ENCODE measurements around the gene TSPY8. TPM values are rescaled to one million over a fixed set of nuclear protein-coding genes. Genes with fewer than 3 reads are reported as not detected.
"Not testable (repeated sequence)": the region's sequence is repeated elsewhere in the genome, so short reads cannot be mapped to it uniquely, and the experiment has no call there.

TSPY8 gene
- not detected for polyA plus RNA-seq (2013)

DNA sequence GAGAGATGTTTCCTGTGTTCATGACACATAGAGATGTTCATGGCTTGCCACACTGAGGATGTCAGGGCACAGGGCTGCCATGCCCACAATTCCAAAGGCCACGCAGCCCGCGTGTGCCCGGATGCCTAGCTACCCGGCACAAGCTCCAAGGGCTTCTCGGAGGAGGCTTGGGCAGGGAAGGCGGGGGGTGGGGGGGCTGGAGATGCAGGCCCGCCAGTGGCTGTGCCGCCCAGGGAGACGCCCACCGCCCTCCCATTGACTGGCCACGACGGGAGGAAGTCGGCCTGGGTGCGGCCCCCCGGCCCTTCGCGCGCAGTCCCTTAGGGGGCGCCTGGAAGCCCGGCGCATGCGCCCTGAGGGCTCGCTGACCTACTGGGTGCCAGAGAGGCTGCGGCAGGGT, at the start of gene TSPY8:
Gene TSPY8, plus strand, starts transcription at position 301 of the 400 bp plus-strand sequence. Its CDS starts 46 bp downstream, at position 347.
- POLR2A ChIA-PET; H3K27ac ChIP-seq (ENCODE audit: insufficient read depth in 1 of 2, low read depth in 1 of 2, low read length in 2 of 2, poor library complexity in 1 of 2, severe bottlenecking in 2 of 2); CTCF ChIA-PET; H3K36me3 ChIP-seq (ENCODE audit: control insufficient read depth in 4 of 4, insufficient read depth in 4 of 4, low read length in 3 of 4); H3K4me1 ChIP-seq (ENCODE audit: control extremely low read depth in 1 of 4, control insufficient read depth in 4 of 4, insufficient read depth in 4 of 4, low read length in 3 of 4); H3K4me3 ChIP-seq (ENCODE audit: control insufficient read depth in 1 of 7, extremely low read depth in 1 of 7, insufficient read depth in 4 of 7, low read depth in 2 of 7, low read length in 6 of 7); H3K9me3 ChIP-seq (ENCODE audit: control extremely low read depth in 1 of 5, control insufficient read depth in 4 of 5, insufficient read depth in 2 of 5, low read depth in 1 of 5, low read length in 4 of 5); H3K27me3 ChIP-seq (replicated peaks in 2 of 5; ENCODE audit: control insufficient read depth in 4 of 5, insufficient read depth in 5 of 5, low read length in 4 of 5); DNase-seq: not testable (repeated sequence)
- no CpG with 5 or more reads among the region's 25 CpGs for WGBS (ENCODE audit: insufficient coverage)

DNA sequence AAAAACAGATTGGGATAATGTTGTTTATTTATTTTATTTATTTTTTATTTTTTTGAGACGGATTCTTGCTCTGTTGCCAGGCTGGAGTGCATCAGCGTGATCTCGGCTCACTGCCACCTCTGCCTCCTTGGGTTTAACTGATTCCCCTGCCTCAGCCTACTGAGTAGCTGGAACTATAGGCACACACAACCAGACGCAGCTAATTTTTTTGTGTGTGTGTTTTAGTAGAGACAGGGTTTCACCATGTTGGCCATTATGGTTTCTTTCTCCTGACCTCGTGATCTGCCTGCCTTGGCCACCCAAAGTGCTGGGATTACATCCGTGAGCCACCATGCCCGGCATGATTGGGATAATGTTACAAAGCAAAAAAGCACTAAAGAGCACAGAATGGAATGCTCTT, 36.6 kb upstream of the TSPY8 start:
- no peaks in the 10 kb centered on the region for H3K9me3 ChIP-seq (ENCODE audit: control extremely low read depth in 1 of 5, control insufficient read depth in 4 of 5, insufficient read depth in 2 of 5, low read depth in 1 of 5, low read length in 4 of 5)
- no peaks in the 10 kb centered on the region for H3K4me1 ChIP-seq (ENCODE audit: control extremely low read depth in 1 of 4, control insufficient read depth in 4 of 4, insufficient read depth in 4 of 4, low read length in 3 of 4)
- POLR2A ChIA-PET, result no interaction called here
- no CpG with 5 or more reads among the region's 7 CpGs for WGBS (ENCODE audit: insufficient coverage)
- no peaks in the 10 kb centered on the region for H3K36me3 ChIP-seq (ENCODE audit: control insufficient read depth in 4 of 4, insufficient read depth in 4 of 4, low read length in 3 of 4)
- no peak for DNase-seq
- no peak overlapping the region for H3K4me3 ChIP-seq (ENCODE audit: control insufficient read depth in 1 of 7, extremely low read depth in 1 of 7, insufficient read depth in 4 of 7, low read depth in 2 of 7, low read length in 6 of 7)
- CTCF ChIA-PET, result no interaction called here
- no peak overlapping the region for H3K27ac ChIP-seq (ENCODE audit: insufficient read depth in 1 of 2, low read depth in 1 of 2, low read length in 2 of 2, poor library complexity in 1 of 2, severe bottlenecking in 2 of 2)
- no peaks in the 10 kb centered on the region for H3K27me3 ChIP-seq (replicated peaks in 2 of 5; ENCODE audit: control insufficient read depth in 4 of 5, insufficient read depth in 5 of 5, low read length in 4 of 5)

GRCh38 chrY:9337164-9337563, 20.4 kb upstream of the TSPY8 start, which contains the start of gene TSPY4:
TSS of gene TSPY4 (plus strand) at chrY:9337464. CDS start at chrY:9337510, 46 bp downstream.
- H3K27me3 ChIP-seq (replicated peaks in 2 of 5; ENCODE audit: control insufficient read depth in 4 of 5, insufficient read depth in 5 of 5, low read length in 4 of 5); H3K36me3 ChIP-seq (ENCODE audit: control insufficient read depth in 4 of 4, insufficient read depth in 4 of 4, low read length in 3 of 4); H3K27ac ChIP-seq (ENCODE audit: insufficient read depth in 1 of 2, low read depth in 1 of 2, low read length in 2 of 2, poor library complexity in 1 of 2, severe bottlenecking in 2 of 2); CTCF ChIA-PET; H3K9me3 ChIP-seq (ENCODE audit: control extremely low read depth in 1 of 5, control insufficient read depth in 4 of 5, insufficient read depth in 2 of 5, low read depth in 1 of 5, low read length in 4 of 5); POLR2A ChIA-PET; H3K4me3 ChIP-seq (ENCODE audit: control insufficient read depth in 1 of 7, extremely low read depth in 1 of 7, insufficient read depth in 4 of 7, low read depth in 2 of 7, low read length in 6 of 7); DNase-seq; H3K4me1 ChIP-seq (ENCODE audit: control extremely low read depth in 1 of 4, control insufficient read depth in 4 of 4, insufficient read depth in 4 of 4, low read length in 3 of 4): not testable (repeated sequence)
- no CpG with 5 or more reads among the region's 26 CpGs for WGBS (ENCODE audit: insufficient coverage)

DNA sequence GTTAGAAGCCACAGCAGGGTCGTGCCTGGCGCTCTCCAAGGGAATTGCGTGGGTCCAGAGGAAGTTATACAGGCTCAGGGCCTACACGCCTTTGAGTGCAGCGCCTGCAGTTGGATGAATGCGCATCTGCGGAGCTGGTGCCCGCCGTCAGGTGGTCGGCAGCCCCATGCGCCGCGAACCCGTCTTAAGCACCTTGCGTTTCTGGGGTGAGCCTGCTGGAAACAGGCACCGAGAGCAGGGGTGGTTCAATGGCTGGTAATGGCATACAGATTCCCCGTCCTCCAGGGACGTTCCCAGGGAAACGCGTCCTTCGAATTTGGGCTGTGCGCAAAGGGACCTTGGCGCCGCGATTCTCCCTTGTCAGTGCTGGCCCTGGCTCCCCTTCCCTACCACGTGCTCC, 38.9 kb downstream of the TSPY8 start:
- CTCF ChIA-PET, result not testable (repeated sequence)
- no CpG with 5 or more reads among the region's 26 CpGs for WGBS (ENCODE audit: insufficient coverage)

GRCh38 chrY:9398121-9398520, 40.5 kb downstream of the TSPY8 start, which contains the start of gene TSPY3:
TSS of gene TSPY3 (plus strand) at chrY:9398421. CDS start at chrY:9398467, 46 bp downstream.
- H3K4me1 ChIP-seq (ENCODE audit: control extremely low read depth in 1 of 4, control insufficient read depth in 4 of 4, insufficient read depth in 4 of 4, low read length in 3 of 4); POLR2A ChIA-PET; H3K27ac ChIP-seq (ENCODE audit: insufficient read depth in 1 of 2, low read depth in 1 of 2, low read length in 2 of 2, poor library complexity in 1 of 2, severe bottlenecking in 2 of 2); H3K27me3 ChIP-seq (replicated peaks in 2 of 5; ENCODE audit: control insufficient read depth in 4 of 5, insufficient read depth in 5 of 5, low read length in 4 of 5); DNase-seq; CTCF ChIA-PET; H3K4me3 ChIP-seq (ENCODE audit: control insufficient read depth in 1 of 7, extremely low read depth in 1 of 7, insufficient read depth in 4 of 7, low read depth in 2 of 7, low read length in 6 of 7); H3K36me3 ChIP-seq (ENCODE audit: control insufficient read depth in 4 of 4, insufficient read depth in 4 of 4, low read length in 3 of 4); H3K9me3 ChIP-seq (ENCODE audit: control extremely low read depth in 1 of 5, control insufficient read depth in 4 of 5, insufficient read depth in 2 of 5, low read depth in 1 of 5, low read length in 4 of 5): not testable (repeated sequence)
- no CpG with 5 or more reads among the region's 26 CpGs for WGBS (ENCODE audit: insufficient coverage)

More for the DNA sequence above, 38.9 kb downstream of the TSPY8 start:
- H3K4me3 ChIP-seq (ENCODE audit: control insufficient read depth in 1 of 7, extremely low read depth in 1 of 7, insufficient read depth in 4 of 7, low read depth in 2 of 7, low read length in 6 of 7); H3K27me3 ChIP-seq (replicated peaks in 2 of 5; ENCODE audit: control insufficient read depth in 4 of 5, insufficient read depth in 5 of 5, low read length in 4 of 5); DNase-seq; H3K4me1 ChIP-seq (ENCODE audit: control extremely low read depth in 1 of 4, control insufficient read depth in 4 of 4, insufficient read depth in 4 of 4, low read length in 3 of 4); H3K36me3 ChIP-seq (ENCODE audit: control insufficient read depth in 4 of 4, insufficient read depth in 4 of 4, low read length in 3 of 4); POLR2A ChIA-PET; H3K9me3 ChIP-seq (ENCODE audit: control extremely low read depth in 1 of 5, control insufficient read depth in 4 of 5, insufficient read depth in 2 of 5, low read depth in 1 of 5, low read length in 4 of 5); H3K27ac ChIP-seq (ENCODE audit: insufficient read depth in 1 of 2, low read depth in 1 of 2, low read length in 2 of 2, poor library complexity in 1 of 2, severe bottlenecking in 2 of 2): not testable (repeated sequence)
